ENCODE data around the gene TWSG1. TPM values are rescaled to one million over a fixed set of nuclear protein-coding genes. Genes with fewer than 3 reads are reported as not detected.

TWSG1 gene
- total and polyA plus RNA-seq, 2 of the 13 experiments (the other 11 are each of a cell fraction or from before 2014, with no cell fraction given), result 6.6 to 9.4 TPM

DNA sequence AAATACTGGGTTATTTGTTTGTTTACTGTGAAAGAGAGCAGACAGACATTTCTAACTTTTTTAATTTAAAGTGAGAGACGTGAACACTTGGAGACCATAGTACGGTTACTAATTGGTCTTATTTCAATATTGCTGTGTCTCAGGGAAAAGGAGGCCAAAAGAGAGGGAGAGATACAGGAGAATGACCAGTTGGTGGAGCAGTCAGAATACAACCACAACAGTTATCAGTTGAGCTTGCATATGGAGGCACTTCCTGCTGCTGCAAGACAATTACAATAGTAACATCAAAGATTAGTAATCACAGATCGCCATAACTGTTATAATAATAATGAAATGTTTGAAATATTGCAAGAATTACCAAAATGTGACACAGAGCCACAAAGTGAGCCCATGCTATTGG, 58.2 kb downstream of the TWSG1 start:
- Histone ChIP-seq H3K27ac (ENCODE audit: extremely low read length, insufficient read depth, low read length) (no peak overlapping the region), H3K9ac (ENCODE audit: insufficient read depth, low read depth, low read length) (no peak overlapping the region), H3K36me3 (replicated peaks in 1 of 2; ENCODE audit: control insufficient read depth in 1 of 2, insufficient read depth in 2 of 2, low read length in 2 of 2) (no peaks in the 10 kb centered on the region), H3K9me3 (ENCODE audit: low read length) (no peaks in the 10 kb centered on the region), H3K4me3 (replicated peaks in 1 of 3; ENCODE audit: insufficient read depth in 1 of 3, low read depth in 2 of 3, low read length in 3 of 3) (no peak overlapping the region), H2AFZ (ENCODE audit: low read length) (no peak overlapping the region), H3K27me3 (ENCODE audit: control insufficient read depth in 1 of 2, insufficient read depth in 2 of 2, low read length in 2 of 2) (no peaks in the 10 kb centered on the region), H4K20me1 (ENCODE audit: insufficient read depth, low read length) (no peaks in the 10 kb centered on the region), H3K4me2 (ENCODE audit: low read depth, low read length) (no peak overlapping the region), H3K79me2 (ENCODE audit: insufficient read depth, low read length) (no peaks in the 10 kb centered on the region), H3K4me1 (ENCODE audit: insufficient read depth, low read length) (no peaks in the 10 kb centered on the region)
- POLR2A ChIA-PET, result no interaction called here
- 91% methylated on average over 3 of the region's 3 CpGs for WGBS (ENCODE audit: low lambda C conversion rate)
- CTCF ChIA-PET (ENCODE audit: low intra/inter-chr PET ratio, low total read pairs), result no interaction called here
- BruUV-seq (replicated peaks), result no TSS peak
- TF ChIP-seq ZMYM3 (CRISPR knock-in tag; IDR thresholded peaks at IDR 0.05) (no peak), STAG1 (CRISPR knock-in tag; IDR thresholded peaks at IDR 0.05) (peak; percentile 34)
- in situ Hi-C loops (cut with HindIII; ENCODE audit: extremely low pct_ligation_motif_present, low pct_unique_long_range_greater_than_20kb), result no loop called here
- FAIRE-seq (no peak), DNase-seq (ENCODE audit: low spot score) (no peak), ATAC-seq (no peak)
- intact Hi-C loops (cut with micrococcal nuclease; ENCODE audit: unreplicated experiment), result no loop called here

DNA sequence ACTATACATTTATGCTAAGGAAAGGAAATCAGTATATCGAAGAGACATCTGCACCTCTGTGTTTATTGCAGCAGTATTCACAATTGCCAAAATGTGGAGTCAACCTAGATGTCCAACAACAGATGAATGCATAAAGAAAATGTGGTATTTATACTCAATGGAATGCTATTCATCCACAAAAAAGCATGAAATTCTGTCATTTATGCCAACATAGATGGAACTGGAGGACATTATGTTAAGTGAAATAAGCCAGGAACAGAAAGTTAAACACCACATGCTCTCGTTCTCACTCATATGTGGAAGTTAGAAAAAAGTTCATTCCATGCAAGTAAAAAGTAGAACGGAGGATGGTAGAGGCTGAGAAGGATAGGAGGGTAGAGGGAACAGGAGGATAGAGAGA, 59.5 kb downstream of the TWSG1 start:
- 97% methylated on average over 3 of the region's 3 CpGs for WGBS (ENCODE audit: low lambda C conversion rate)
- no peak overlapping the region for H3K4me3 ChIP-seq (replicated peaks in 1 of 3; ENCODE audit: insufficient read depth in 1 of 3, low read depth in 2 of 3, low read length in 3 of 3)
- no peaks in the 10 kb centered on the region for H4K20me1 ChIP-seq (ENCODE audit: insufficient read depth, low read length)
- intact Hi-C loops (cut with micrococcal nuclease; ENCODE audit: unreplicated experiment) (no loop called here), in situ Hi-C loops (cut with HindIII; ENCODE audit: extremely low pct_ligation_motif_present, low pct_unique_long_range_greater_than_20kb) (no loop called here)
- DNase-seq (ENCODE audit: low spot score) (no peak), ATAC-seq (no peak), FAIRE-seq (no peak)
- H3K79me2 ChIP-seq (ENCODE audit: insufficient read depth, low read length), result no peaks in the 10 kb centered on the region
- H3K4me2 ChIP-seq (ENCODE audit: low read depth, low read length), result no peak overlapping the region
- BruUV-seq (replicated peaks), result no TSS peak
- H3K27ac ChIP-seq (ENCODE audit: extremely low read length, insufficient read depth, low read length), result no peak overlapping the region
- CTCF ChIA-PET (ENCODE audit: low intra/inter-chr PET ratio, low total read pairs), result no interaction called here
- no peaks in the 10 kb centered on the region for H3K27me3 ChIP-seq (ENCODE audit: control insufficient read depth in 1 of 2, insufficient read depth in 2 of 2, low read length in 2 of 2)
- no peaks in the 10 kb centered on the region for H3K9me3 ChIP-seq (ENCODE audit: low read length)
- POLR2A ChIA-PET, result no interaction called here
- no peaks in the 10 kb centered on the region for H3K4me1 ChIP-seq (ENCODE audit: insufficient read depth, low read length)
- no peaks in the 10 kb centered on the region for H3K36me3 ChIP-seq (replicated peaks in 1 of 2; ENCODE audit: control insufficient read depth in 1 of 2, insufficient read depth in 2 of 2, low read length in 2 of 2)
- no peak overlapping the region for H2AFZ ChIP-seq (ENCODE audit: low read length)
- H3K9ac ChIP-seq (ENCODE audit: insufficient read depth, low read depth, low read length), result no peak overlapping the region
- TF ChIP-seq ZNF205 (CRISPR knock-in tag; IDR thresholded peaks at IDR 0.05) (no peak), PRPF4 (IDR thresholded peaks at IDR 0.05; ENCODE audit: low read depth, low read length, poor library complexity, severe bottlenecking) (no peak), NR2F6 (IDR thresholded peaks at IDR 0.05) (no peak), NR2F6 (CRISPR knock-in tag; IDR thresholded peaks at IDR 0.05) (no peak), ZNF251 (CRISPR knock-in tag; IDR thresholded peaks at IDR 0.05) (no peak), GATAD2A (CRISPR knock-in tag; IDR thresholded peaks at IDR 0.05) (no peak), CENPX (CRISPR knock-in tag; IDR thresholded peaks at IDR 0.05) (no peak), MIXL1 (CRISPR knock-in tag; IDR thresholded peaks at IDR 0.05) (no peak), TGIF2 (CRISPR knock-in tag; IDR thresholded peaks at IDR 0.05) (no peak), ZNF557 (CRISPR knock-in tag; IDR thresholded peaks at IDR 0.05) (no peak), ZNF124 (CRISPR knock-in tag; IDR thresholded peaks at IDR 0.05) (no peak)
- TF ChIP-seq, protein P1, sequence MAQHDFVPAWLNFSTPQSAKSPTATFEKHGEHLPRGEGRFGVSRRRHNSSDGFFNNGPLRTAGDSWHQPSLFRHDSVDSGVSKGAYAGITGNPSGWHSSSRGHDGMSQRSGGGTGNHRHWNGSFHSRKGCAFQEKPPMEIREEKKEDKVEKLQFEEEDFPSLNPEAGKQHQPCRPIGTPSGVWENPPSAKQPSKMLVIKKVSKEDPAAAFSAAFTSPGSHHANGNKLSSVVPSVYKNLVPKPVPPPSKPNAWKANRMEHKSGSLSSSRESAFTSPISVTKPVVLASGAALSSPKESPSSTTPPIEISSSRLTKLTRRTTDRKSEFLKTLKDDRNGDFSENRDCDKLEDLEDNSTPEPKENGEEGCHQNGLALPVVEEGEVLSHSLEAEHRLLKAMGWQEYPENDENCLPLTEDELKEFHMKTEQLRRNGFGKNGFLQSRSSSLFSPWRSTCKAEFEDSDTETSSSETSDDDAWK (CRISPR knock-in tag; IDR thresholded peaks at IDR 0.05), result no peak
- TF ChIP-seq, protein P2, sequence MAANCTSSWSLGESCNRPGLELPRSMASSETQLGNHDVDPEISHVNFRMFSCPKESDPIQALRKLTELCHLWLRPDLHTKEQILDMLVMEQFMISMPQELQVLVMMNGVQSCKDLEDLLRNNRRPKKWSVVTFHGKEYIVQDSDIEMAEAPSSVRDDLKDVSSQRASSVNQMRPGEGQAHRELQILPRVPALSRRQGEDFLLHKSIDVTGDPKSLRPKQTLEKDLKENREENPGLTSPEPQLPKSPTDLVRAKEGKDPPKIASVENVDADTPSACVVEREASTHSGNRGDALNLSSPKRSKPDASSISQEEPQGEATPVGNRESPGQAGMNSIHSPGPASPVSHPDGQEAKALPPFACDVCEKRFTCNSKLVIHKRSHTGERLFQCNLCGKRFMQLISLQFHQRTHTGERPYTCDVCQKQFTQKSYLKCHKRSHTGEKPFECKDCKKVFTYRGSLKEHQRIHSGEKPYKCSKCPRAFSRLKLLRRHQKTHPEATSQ (CRISPR knock-in tag; IDR thresholded peaks at IDR 0.05; ENCODE audit: borderline replicate concordance), result no peak
- TF ChIP-seq, protein P3, sequence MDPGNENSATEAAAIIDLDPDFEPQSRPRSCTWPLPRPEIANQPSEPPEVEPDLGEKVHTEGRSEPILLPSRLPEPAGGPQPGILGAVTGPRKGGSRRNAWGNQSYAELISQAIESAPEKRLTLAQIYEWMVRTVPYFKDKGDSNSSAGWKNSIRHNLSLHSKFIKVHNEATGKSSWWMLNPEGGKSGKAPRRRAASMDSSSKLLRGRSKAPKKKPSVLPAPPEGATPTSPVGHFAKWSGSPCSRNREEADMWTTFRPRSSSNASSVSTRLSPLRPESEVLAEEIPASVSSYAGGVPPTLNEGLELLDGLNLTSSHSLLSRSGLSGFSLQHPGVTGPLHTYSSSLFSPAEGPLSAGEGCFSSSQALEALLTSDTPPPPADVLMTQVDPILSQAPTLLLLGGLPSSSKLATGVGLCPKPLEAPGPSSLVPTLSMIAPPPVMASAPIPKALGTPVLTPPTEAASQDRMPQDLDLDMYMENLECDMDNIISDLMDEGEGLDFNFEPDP (CRISPR knock-in tag; conservative IDR thresholded peaks at IDR 0.05), result no peak
- TF ChIP-seq, protein P4, sequence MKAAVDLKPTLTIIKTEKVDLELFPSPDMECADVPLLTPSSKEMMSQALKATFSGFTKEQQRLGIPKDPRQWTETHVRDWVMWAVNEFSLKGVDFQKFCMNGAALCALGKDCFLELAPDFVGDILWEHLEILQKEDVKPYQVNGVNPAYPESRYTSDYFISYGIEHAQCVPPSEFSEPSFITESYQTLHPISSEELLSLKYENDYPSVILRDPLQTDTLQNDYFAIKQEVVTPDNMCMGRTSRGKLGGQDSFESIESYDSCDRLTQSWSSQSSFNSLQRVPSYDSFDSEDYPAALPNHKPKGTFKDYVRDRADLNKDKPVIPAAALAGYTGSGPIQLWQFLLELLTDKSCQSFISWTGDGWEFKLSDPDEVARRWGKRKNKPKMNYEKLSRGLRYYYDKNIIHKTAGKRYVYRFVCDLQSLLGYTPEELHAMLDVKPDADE (CRISPR knock-in tag; IDR thresholded peaks at IDR 0.05), result no peak

Data from HepG2 (cell line).